ENCODE data around the gene NPLOC4.

GRCh38 chr17:81635973-81636504 is 873 bp downstream of the NPLOC4 start:
- TF ChIP-seq POLR2AphosphoS5 (IDR thresholded peaks at IDR 0.05) (no peak), POLR2A (IDR thresholded peaks at IDR 0.05) (no peak)
